Endothelial cell of umbilical vein (primary cell): ENCODE measurements around the gene NKG7. TPM values are rescaled to one million over a fixed set of nuclear protein-coding genes. Genes with fewer than 3 reads are reported as not detected.

Experiments
- BruUV-seq: library from RNA; stranded (reverse); fragments of 400-500 nt; replicated peaks from 2 replicates; lab custom pipeline; 2021; lab: Mats Ljungman, UMichigan
- CTCF ChIA-PET: fragments of 300-600, 350-600 bp; sonication (Branson Sonifier 250); formaldehyde crosslinking; loops from one replicate; lab custom pipeline; 2021; ENCODE audit warnings: antibody characterized with exemption, inconsistent platforms; lab: Charles Lee
- POLR2A ChIA-PET: fragments of 300-600, 350-600 bp; sonication (Branson Sonifier 250); formaldehyde crosslinking; loops from one replicate; lab custom pipeline; 2021; ENCODE audit warnings: antibody characterized with exemption, inconsistent platforms; lab: Charles Lee
- DNase-seq: peaks from one replicate; pipeline ENCODE4 v3.0.0-alpha.2; 2011; ENCODE audit warnings: low read depth, low spot score
- FAIRE-seq: peaks from 2 replicates; lab custom pipeline; 2011; peaks lifted over from hg19 to GRCh38; lab: Jason Lieb, UNC
- H2AFZ ChIP-seq: 2 replicates; pipeline ENCODE4 v1.6.0; 2012; ENCODE audit warnings: low read depth, low read length, control low read depth, inconsistent platforms
- H3K27ac ChIP-seq: 2 replicates; pipeline ENCODE4 v1.5.1; 2011; ENCODE audit warnings: low read depth, mild to moderate bottlenecking, control low read depth, low read length, moderate library complexity; ENCODE audit not compliant: insufficient read depth
- H3K27me3 ChIP-seq, 2 experiments: 2 replicates each; pipeline versions ENCODE4 v1.6.0 to v1.6.1; 2011; ENCODE audit warnings: low read length in 2 of 2, mixed read lengths in 1 of 2; ENCODE audit not compliant: control insufficient read depth in 2 of 2, insufficient read depth in 2 of 2
- H3K36me3 ChIP-seq, 2 experiments: 2 replicates in 1 of 2; 3 replicates in 1 of 2; pipeline ENCODE4 v1.5.1; 2011; ENCODE audit warnings: low read length in 2 of 2, mild to moderate bottlenecking in 1 of 2, moderate library complexity in 1 of 2; ENCODE audit not compliant: control insufficient read depth in 2 of 2, insufficient read depth in 2 of 2; ENCODE audit errors: extremely low read depth in 1 of 2
- H3K4me1 ChIP-seq: 3 replicates; pipeline ENCODE4 v1.5.1; 2011; ENCODE audit warnings: mild to moderate bottlenecking, low read length; ENCODE audit not compliant: control insufficient read depth, insufficient read depth; ENCODE audit errors: extremely low read depth
- H3K4me2 ChIP-seq: 2 replicates; pipeline ENCODE4 v1.6.1; 2011; ENCODE audit warnings: low read length, control low read depth, mixed read lengths; ENCODE audit not compliant: insufficient read depth
- H3K4me3 ChIP-seq, 3 experiments: fragments of 200-600 bp in 1 of 3; sonication (generic), shearing (Covaris generic) in 1 of 3; replicated peaks in 1 of 3; 2 replicates each; pipeline ENCODE4 v1.5.1; 2011 to 2016; ENCODE audit warnings: control low read depth in 3 of 3, low read length in 3 of 3, mild to moderate bottlenecking in 2 of 3, inconsistent platforms in 1 of 3, low read depth in 1 of 3, moderate library complexity in 1 of 3; ENCODE audit not compliant: insufficient read depth in 1 of 3
- H3K79me2 ChIP-seq: 2 replicates; pipeline ENCODE4 v1.6.0; 2012; ENCODE audit warnings: low read length, inconsistent platforms; ENCODE audit not compliant: control insufficient read depth, insufficient read depth
- H3K9ac ChIP-seq: replicated peaks from 2 replicates; pipeline ENCODE3; 2011; ENCODE audit warnings: low read length, control low read depth; ENCODE audit not compliant: insufficient read depth; ENCODE audit errors: extremely low read depth
- H3K9me1 ChIP-seq: replicated peaks from 3 replicates; pipeline ENCODE4 v1.6.0; 2011; ENCODE audit warnings: mild to moderate bottlenecking, low read length; ENCODE audit not compliant: control insufficient read depth, insufficient read depth; ENCODE audit errors: extremely low read depth
- H3K9me3 ChIP-seq: replicated peaks from 2 replicates; pipeline ENCODE4 v1.5.1; 2012; ENCODE audit warnings: low read length, inconsistent platforms; ENCODE audit not compliant: control insufficient read depth, insufficient read depth
- H4K20me1 ChIP-seq: replicated peaks from 2 replicates; pipeline ENCODE3; 2011; ENCODE audit warnings: mild to moderate bottlenecking, low read length; ENCODE audit not compliant: control insufficient read depth, insufficient read depth; ENCODE audit errors: extremely low read depth
- EZH2 ChIP-seq: IDR thresholded peaks from 2 replicates; pipeline ENCODE4 v1.6.1; 2012; ENCODE audit warnings: borderline replicate concordance, low read depth, mild to moderate bottlenecking, moderate library complexity, low read length, inconsistent platforms; ENCODE audit not compliant: severe bottlenecking
- POLR2A ChIP-seq: IDR thresholded peaks from 2 replicates; pipeline ENCODE4 v1.6.1; 2012; ENCODE audit warnings: low read depth, mild to moderate bottlenecking, control low read depth, low read length
- dilution Hi-C: fragments of 300-500 bp; cut with MboI; formaldehyde crosslinking; loops from one replicate; pipeline ENCODE4 v1.15.0; 2019; ENCODE audit warnings: low sequenced_read_pairs; ENCODE audit not compliant: extremely low pct_ligation_motif_present
- intact Hi-C: fragments of 100-400 bp; cut with micrococcal nuclease; formaldehyde crosslinking; loops from one replicate; pipeline ENCODE4 v1.10.0; 2022
- polyA plus RNA-seq, 4 experiments: library from polyadenylated mRNA; depleted of rRNA in 3 of 4; stranded (reverse) in 3 of 4; unstranded in 1 of 4; fragments of >200 nt; gene quantifications; 2 replicates each; pipeline versions ENCODE4 v1.2.1 to v1.2.3, GENCODE V29; 2011 to 2012; ENCODE audit warnings: missing spikeins in 1 of 4
- total RNA-seq: library from RNA; stranded (reverse); gene quantifications from 2 replicates; pipeline ENCODE4 v1.2.3, GENCODE V29; 2021
- TF ChIP-seq, protein P1 (sequence below), 2 donors: IDR thresholded peaks; 1 replicate in 1 of 2; 2 replicates in 1 of 2; pipeline ENCODE4 v1.5.1; 2011; ENCODE audit warnings: low read length in 2 of 2, mild to moderate bottlenecking in 2 of 2, moderate library complexity in 2 of 2, control low read depth in 1 of 2, inconsistent platforms in 1 of 2, low read depth in 1 of 2; ENCODE audit not compliant: insufficient read depth in 1 of 2; ENCODE audit errors: extremely low read depth in 1 of 2

The NKG7 gene
- total and polyA plus RNA-seq, 2 donors (not counting 3 experiments of a cell fraction or from before 2014, with no cell fraction given) = not detected

DNA sequence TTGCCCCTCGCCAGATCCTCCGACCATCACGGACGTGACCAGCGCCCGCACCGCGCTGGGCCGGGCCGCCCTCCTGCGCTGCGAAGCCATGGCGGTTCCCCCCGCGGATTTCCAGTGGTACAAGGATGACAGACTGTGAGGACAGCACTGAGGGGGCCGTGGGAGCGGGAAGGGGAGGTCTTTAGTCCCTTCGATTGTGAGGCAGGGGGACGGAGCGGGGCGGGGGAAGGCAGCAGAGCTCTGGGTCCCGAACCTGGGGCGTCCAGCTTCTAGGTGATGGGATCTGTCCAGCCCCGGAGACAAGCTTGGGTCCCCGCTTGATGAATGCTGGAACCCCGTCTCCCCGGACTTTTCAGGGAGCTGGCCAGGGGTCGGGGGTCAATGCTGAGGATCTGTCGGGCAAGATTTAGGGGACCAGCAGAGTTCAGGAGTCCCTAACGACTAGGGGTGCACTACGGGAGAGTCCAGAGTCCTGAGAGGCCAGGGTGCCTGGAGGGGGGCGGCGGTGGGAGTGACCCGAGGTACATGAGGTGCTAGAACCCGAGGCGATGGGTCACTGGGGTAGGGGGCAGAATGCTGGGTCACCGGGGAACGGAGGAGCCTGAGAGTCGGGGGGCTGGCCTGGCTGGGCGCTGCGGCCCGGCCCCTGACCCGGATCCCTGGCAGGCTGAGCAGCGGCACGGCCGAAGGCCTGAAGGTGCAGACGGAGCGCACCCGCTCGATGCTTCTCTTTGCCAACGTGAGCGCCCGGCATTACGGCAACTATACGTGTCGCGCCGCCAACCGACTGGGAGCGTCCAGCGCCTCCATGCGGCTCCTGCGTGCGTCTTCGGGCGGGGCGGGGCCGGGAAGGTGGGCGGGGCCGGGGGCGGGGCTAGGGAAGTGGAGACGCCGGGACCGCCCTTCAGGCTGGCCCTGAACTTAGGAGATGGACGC, 45.1 kb downstream of the NKG7 start:
- ChIA-PET POLR2A (no interaction called here), CTCF (no interaction called here)
- DNase-seq (peak; percentile 30), FAIRE-seq (no peak)
- H3K79me2 ChIP-seq = no peaks in the 10 kb centered on the region
- peak overlapping the region in 1 of 3 experiments; percentile 15 for H3K4me3 ChIP-seq
- H4K20me1 ChIP-seq = no peaks in the 10 kb centered on the region
- no peaks in the 10 kb centered on the region for H3K4me1 ChIP-seq
- H3K9me1 ChIP-seq = no peaks in the 10 kb centered on the region
- dilution Hi-C loops = no loop called here
- no TSS peak for BruUV-seq
- H2AFZ ChIP-seq = peak overlapping the region; percentile 78
- H3K27ac ChIP-seq = no peak overlapping the region
- H3K9me3 ChIP-seq = no peaks in the 10 kb centered on the region
- no peak overlapping the region for H3K9ac ChIP-seq
- intact Hi-C loops = loop anchor here (5.0 kb wide), 1 partner anchor 40 kb away; the partner anchor contains the start of genes CLDND2 and ETFB
- no peaks in the 10 kb centered on the region for H3K36me3 ChIP-seq
- peak overlapping the region; percentile 24 for H3K4me2 ChIP-seq
- peak; percentile 58 for TF ChIP-seq EZH2
- no peak for TF ChIP-seq POLR2A
- TF ChIP-seq, protein P1, sequence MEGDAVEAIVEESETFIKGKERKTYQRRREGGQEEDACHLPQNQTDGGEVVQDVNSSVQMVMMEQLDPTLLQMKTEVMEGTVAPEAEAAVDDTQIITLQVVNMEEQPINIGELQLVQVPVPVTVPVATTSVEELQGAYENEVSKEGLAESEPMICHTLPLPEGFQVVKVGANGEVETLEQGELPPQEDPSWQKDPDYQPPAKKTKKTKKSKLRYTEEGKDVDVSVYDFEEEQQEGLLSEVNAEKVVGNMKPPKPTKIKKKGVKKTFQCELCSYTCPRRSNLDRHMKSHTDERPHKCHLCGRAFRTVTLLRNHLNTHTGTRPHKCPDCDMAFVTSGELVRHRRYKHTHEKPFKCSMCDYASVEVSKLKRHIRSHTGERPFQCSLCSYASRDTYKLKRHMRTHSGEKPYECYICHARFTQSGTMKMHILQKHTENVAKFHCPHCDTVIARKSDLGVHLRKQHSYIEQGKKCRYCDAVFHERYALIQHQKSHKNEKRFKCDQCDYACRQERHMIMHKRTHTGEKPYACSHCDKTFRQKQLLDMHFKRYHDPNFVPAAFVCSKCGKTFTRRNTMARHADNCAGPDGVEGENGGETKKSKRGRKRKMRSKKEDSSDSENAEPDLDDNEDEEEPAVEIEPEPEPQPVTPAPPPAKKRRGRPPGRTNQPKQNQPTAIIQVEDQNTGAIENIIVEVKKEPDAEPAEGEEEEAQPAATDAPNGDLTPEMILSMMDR (IDR thresholded peaks at IDR 0.05; ENCODE audit: extremely low read depth in 1 of 2, insufficient read depth in 1 of 2, low read depth in 1 of 2, low read length in 2 of 2) = peak in 1 of 2 donors; percentile 20
- H3K27me3 ChIP-seq = peaks cover 6 to 7% of the 10 kb centered on the region in 2 experiments
